ENCODE measurements around the gene DDX6. TPM values are rescaled to one million over a fixed set of nuclear protein-coding genes. Genes with fewer than 3 reads are reported as not detected.
A peak's percentile ranks its signal among the peaks of the same experiment; 100 is the strongest.

Gene DDX6
- total and polyA plus RNA-seq, 3 donors from 2014 or later = 63.5 to 124 (median 105) TPM

DNA sequence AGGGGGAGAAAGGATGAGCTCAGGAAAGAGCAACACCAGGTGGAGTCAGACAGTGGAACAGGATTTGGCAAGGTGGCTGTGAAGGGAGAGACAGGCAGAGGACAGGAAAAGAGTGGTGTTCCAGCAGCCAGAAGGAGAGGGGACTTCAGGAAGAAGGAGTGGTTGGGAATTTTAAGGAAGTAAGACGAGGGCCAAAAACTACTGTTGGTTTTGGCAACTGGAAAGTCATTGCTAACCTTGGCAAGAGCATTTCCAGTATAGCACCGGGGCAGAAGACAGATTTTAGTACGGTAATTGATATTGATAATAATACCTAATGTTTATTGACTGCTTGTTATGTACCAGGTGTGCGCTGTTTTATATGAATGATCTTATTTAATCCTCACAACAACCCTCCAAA, 15.4 kb upstream of the DDX6 start:
- no peak for TF ChIP-seq POLR2A (IDR thresholded peaks at IDR 0.05)
- TF ChIP-seq, protein P1, sequence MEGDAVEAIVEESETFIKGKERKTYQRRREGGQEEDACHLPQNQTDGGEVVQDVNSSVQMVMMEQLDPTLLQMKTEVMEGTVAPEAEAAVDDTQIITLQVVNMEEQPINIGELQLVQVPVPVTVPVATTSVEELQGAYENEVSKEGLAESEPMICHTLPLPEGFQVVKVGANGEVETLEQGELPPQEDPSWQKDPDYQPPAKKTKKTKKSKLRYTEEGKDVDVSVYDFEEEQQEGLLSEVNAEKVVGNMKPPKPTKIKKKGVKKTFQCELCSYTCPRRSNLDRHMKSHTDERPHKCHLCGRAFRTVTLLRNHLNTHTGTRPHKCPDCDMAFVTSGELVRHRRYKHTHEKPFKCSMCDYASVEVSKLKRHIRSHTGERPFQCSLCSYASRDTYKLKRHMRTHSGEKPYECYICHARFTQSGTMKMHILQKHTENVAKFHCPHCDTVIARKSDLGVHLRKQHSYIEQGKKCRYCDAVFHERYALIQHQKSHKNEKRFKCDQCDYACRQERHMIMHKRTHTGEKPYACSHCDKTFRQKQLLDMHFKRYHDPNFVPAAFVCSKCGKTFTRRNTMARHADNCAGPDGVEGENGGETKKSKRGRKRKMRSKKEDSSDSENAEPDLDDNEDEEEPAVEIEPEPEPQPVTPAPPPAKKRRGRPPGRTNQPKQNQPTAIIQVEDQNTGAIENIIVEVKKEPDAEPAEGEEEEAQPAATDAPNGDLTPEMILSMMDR (IDR thresholded peaks at IDR 0.05) = no peak
- Histone ChIP-seq H3K27me3 (no peaks in the 10 kb centered on the region), H3K4me1 (no peaks in the 10 kb centered on the region), H3K27ac (no peak overlapping the region), H3K9me3 (no peaks in the 10 kb centered on the region), H3K36me3 (ENCODE audit: low read depth, missing control alignments) (no peaks in the 10 kb centered on the region), H3K4me3 (no peak overlapping the region)
- 62 to 70% methylated on average over 4 of the region's 4 CpGs for WGBS, 2 donors
- intact Hi-C loops (cut with DNase I; ENCODE audit: low total_unique reads) = no loop called here
- no peak for DNase-seq

DNA sequence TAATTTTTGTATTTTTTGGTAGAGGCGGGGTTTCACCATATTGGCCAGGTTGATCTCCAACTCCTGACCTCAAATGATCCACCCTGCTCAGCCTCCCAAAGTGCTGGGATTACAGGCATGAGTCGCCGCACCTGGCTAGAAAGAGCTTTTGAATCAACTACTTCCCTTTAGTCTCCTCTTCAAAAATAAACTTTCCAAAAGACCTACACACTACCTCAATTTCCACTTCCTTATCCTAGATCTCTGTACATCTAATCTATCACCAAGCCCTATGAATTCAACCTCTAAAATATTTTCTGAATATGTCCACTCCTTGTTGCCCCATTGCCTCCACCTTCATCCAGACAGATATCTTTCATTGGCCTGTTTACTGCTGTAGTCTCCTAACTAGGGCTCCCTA, 13.1 kb upstream of the DDX6 start:
- WGBS, 2 donors = 93 to 97% methylated on average over 3 of the region's 3 CpGs
- no peak for DNase-seq
- no peaks in the 10 kb centered on the region for H3K4me1 ChIP-seq
- intact Hi-C loops (cut with DNase I; ENCODE audit: low total_unique reads) = no loop called here
- no peak overlapping the region for H3K4me3 ChIP-seq
- H3K36me3 ChIP-seq (ENCODE audit: low read depth, missing control alignments) = no peaks in the 10 kb centered on the region
- no peaks in the 10 kb centered on the region for H3K27me3 ChIP-seq
- H3K27ac ChIP-seq = no peak overlapping the region
- H3K9me3 ChIP-seq = no peaks in the 10 kb centered on the region
- TF ChIP-seq, protein P1 (IDR thresholded peaks at IDR 0.05) = no peak
- no peak for TF ChIP-seq POLR2A (IDR thresholded peaks at IDR 0.05)

- Histone ChIP-seq H3K9me3 (no peaks in the 10 kb centered on the region), H3K36me3 (ENCODE audit: low read depth, missing control alignments) (no peaks in the 10 kb centered on the region), H3K4me3 (no peak overlapping the region), H3K4me1 (peaks cover 4% of the 10 kb centered on the region), H3K27me3 (no peaks in the 10 kb centered on the region), H3K27ac (no peak overlapping the region)
- TF ChIP-seq, protein P1 (IDR thresholded peaks at IDR 0.05) = no peak
- no peak for TF ChIP-seq POLR2A (IDR thresholded peaks at IDR 0.05)
- no peak for DNase-seq
- intact Hi-C loops (cut with DNase I; ENCODE audit: low total_unique reads) = loop anchor here (10.0 kb wide), 1 partner anchor 105 kb away; no protein-coding TSS in a partner anchor
Measured at GRCh38 chr11:118799372-118799771, 8.4 kb upstream of the DDX6 start.

DNA sequence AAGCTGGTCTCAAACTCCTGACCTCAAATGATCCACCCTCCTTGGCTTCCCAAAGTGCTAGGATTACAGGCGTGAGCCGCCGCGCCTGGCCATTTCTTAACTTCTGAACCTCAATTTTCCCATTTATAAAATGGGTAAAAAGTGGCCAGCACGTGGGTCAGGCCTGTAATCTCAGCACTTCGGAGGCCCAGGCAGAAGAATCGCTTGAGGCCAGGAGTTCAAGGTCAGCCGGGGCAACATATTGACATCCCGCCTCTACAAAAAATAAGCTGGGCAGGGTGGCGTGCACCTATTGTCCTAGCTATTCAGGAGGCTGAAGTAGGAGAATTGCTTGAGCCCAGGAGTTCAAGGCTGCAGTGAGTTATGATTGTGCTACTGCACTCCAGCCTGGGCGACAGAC, 6.5 kb upstream of the DDX6 start:
- Histone ChIP-seq H3K4me1 (peaks cover 8% of the 10 kb centered on the region), H3K27me3 (no peaks in the 10 kb centered on the region), H3K9me3 (no peaks in the 10 kb centered on the region), H3K36me3 (ENCODE audit: low read depth, missing control alignments) (no peaks in the 10 kb centered on the region), H3K27ac (no peak overlapping the region), H3K4me3 (no peak overlapping the region)
- 78 to 86% methylated on average over 11 of the region's 11 CpGs for WGBS, 2 donors
- no peak for TF ChIP-seq POLR2A (IDR thresholded peaks at IDR 0.05)
- DNase-seq = no peak
- intact Hi-C loops (cut with DNase I; ENCODE audit: low total_unique reads) = loop anchor here (10.0 kb wide), 1 partner anchor 103 kb away; no protein-coding TSS in a partner anchor

GRCh38 chr11:118792570-118793124, 1.7 kb upstream of the DDX6 start:
- Histone ChIP-seq H3K36me3 (ENCODE audit: low read depth, missing control alignments) (no peaks in the 10 kb centered on the region), H3K4me1 (peaks cover 20% of the 10 kb centered on the region), H3K4me3 (peak overlapping the region; percentile 90 to 92), H3K27ac (peak overlapping the region; percentile 100), H3K27me3 (no peaks in the 10 kb centered on the region), H3K9me3 (no peaks in the 10 kb centered on the region)
- TF ChIP-seq, protein P1 (IDR thresholded peaks at IDR 0.05) = no peak
- TF ChIP-seq POLR2A (IDR thresholded peaks at IDR 0.05) = no peak
- intact Hi-C loops (cut with DNase I; ENCODE audit: low total_unique reads) = loop anchor here (10.0 kb wide), 1 partner anchor 98 kb away; no protein-coding TSS in a partner anchor
- WGBS, 2 donors = 16 to 18% methylated on average over 8 of the region's 8 CpGs
- peak; percentile 87 for DNase-seq
